HepG2 (cell line): ENCODE measurements around the gene UBR7. TPM values are rescaled to one million over a fixed set of nuclear protein-coding genes. Genes with fewer than 3 reads are reported as not detected.

Experiments
- ATAC-seq: fragments of 200-7000 bp; cut with Tn5 transposase; 3 replicates; pipeline ENCODE4 v1.9.1; 2020; ENCODE audit warnings: mild to moderate bottlenecking, moderate library complexity
- BruUV-seq: library from RNA; stranded (reverse); fragments of 400-500 nt; replicated peaks from 2 replicates; lab custom pipeline; 2021; lab: Mats Ljungman, UMichigan
- CTCF ChIA-PET: fragments of 300-600 bp; formaldehyde crosslinking; extraction: SDS; loops from one replicate; lab custom pipeline; 2021; ENCODE audit warnings: low total read pairs, inconsistent platforms, low intra/inter-chr PET ratio; lab: Yijun Ruan, JAX
- POLR2A ChIA-PET: fragments of 350-600 bp; sonication (Branson Sonifier 250); formaldehyde crosslinking; loops from one replicate; lab custom pipeline; 2020; ENCODE audit warnings: antibody characterized with exemption, inconsistent platforms; lab: Yijun Ruan, JAX
- DNase-seq: peaks from one replicate; pipeline ENCODE4 v3.0.0-alpha.2; 2015; ENCODE audit warnings: low spot score
- FAIRE-seq: peaks from 3 replicates; lab custom pipeline; 2011; peaks lifted over from hg19 to GRCh38; lab: Jason Lieb, UNC
- H2AFZ ChIP-seq: one replicate; pipeline ENCODE4 v1.6.1; 2011; ENCODE audit warnings: low read length, inconsistent platforms
- H3K27ac ChIP-seq: fragments of 300-600 bp; 3 replicates; pipeline ENCODE4 v1.8.0; 2011; ENCODE audit warnings: mixed run types, mild to moderate bottlenecking, mixed read lengths, low read length, inconsistent platforms; ENCODE audit not compliant: insufficient read depth; ENCODE audit errors: extremely low read length
- H3K27me3 ChIP-seq, 2 experiments: fragments of 200-600 bp in 1 of 2; 2 replicates in 1 of 2; 3 replicates in 1 of 2; pipeline versions ENCODE4 v1.6.0 to v1.8.0; 2011; ENCODE audit warnings: low read length in 2 of 2, mild to moderate bottlenecking in 2 of 2, moderate library complexity in 2 of 2, inconsistent platforms in 1 of 2; ENCODE audit not compliant: insufficient read depth in 2 of 2, control insufficient read depth in 1 of 2
- H3K36me3 ChIP-seq, 2 experiments: fragments of 200-600 bp in 1 of 2; replicated peaks in 1 of 2; 2 replicates in 1 of 2; 3 replicates in 1 of 2; pipeline versions ENCODE4 v1.5.1 to v1.8.0; 2011; ENCODE audit warnings: low read length in 2 of 2, inconsistent platforms in 1 of 2; ENCODE audit not compliant: insufficient read depth in 2 of 2, control insufficient read depth in 1 of 2
- H3K4me1 ChIP-seq: 2 replicates; pipeline ENCODE4 v1.5.1; 2012; ENCODE audit warnings: low read length, inconsistent platforms; ENCODE audit not compliant: insufficient read depth
- H3K4me2 ChIP-seq: 2 replicates; pipeline ENCODE4 v1.6.0; 2011; ENCODE audit warnings: low read depth, low read length, inconsistent platforms
- H3K4me3 ChIP-seq, 3 experiments: fragments of 200-600 bp in 1 of 3; sonication (generic), shearing (Covaris generic) in 1 of 3; replicated peaks in 1 of 3; 2 replicates each; pipeline ENCODE4 v1.5.1; 2011 to 2016; ENCODE audit warnings: low read length in 3 of 3, inconsistent platforms in 2 of 3, low read depth in 2 of 3, mild to moderate bottlenecking in 2 of 3, control low read depth in 1 of 3, mixed read lengths in 1 of 3; ENCODE audit not compliant: insufficient read depth in 1 of 3
- H3K79me2 ChIP-seq: one replicate; pipeline ENCODE4 v1.6.1; 2011; ENCODE audit warnings: low read length, inconsistent platforms; ENCODE audit not compliant: insufficient read depth
- H3K9ac ChIP-seq: 2 replicates; pipeline ENCODE4 v1.6.0; 2011; ENCODE audit warnings: mild to moderate bottlenecking, low read depth, low read length, inconsistent platforms; ENCODE audit not compliant: insufficient read depth
- H3K9me3 ChIP-seq: 2 replicates; pipeline ENCODE4 v1.5.1; 2012; ENCODE audit warnings: mild to moderate bottlenecking, low read length
- H4K20me1 ChIP-seq: 2 replicates; pipeline ENCODE4 v1.6.0; 2011; ENCODE audit warnings: inconsistent platforms, mild to moderate bottlenecking, low read length, moderate library complexity; ENCODE audit not compliant: insufficient read depth
- ARHGAP35 ChIP-seq: sonication (generic); formaldehyde crosslinking; IDR thresholded peaks from 2 replicates; pipeline ENCODE4 v1.9.0; 2022; ENCODE audit warnings: mild to moderate bottlenecking, inconsistent platforms, moderate library complexity, missing genetic modification reagents, borderline replicate concordance
- BCL6 ChIP-seq: IDR thresholded peaks from 2 replicates; pipeline ENCODE4 v1.6.1; 2016; ENCODE audit warnings: missing genetic modification reagents, missing compliant biosample characterization
- HDAC2 ChIP-seq: sonication (generic); formaldehyde crosslinking; IDR thresholded peaks from 2 replicates; pipeline ENCODE4 v1.4.0; 2020; ENCODE audit warnings: missing genetic modification reagents
- HNF4A ChIP-seq: sonication (generic); formaldehyde crosslinking; IDR thresholded peaks from 2 replicates; pipeline ENCODE4 v1.4.0; 2020; ENCODE audit warnings: missing genetic modification reagents
- HOXA7 ChIP-seq: sonication (generic); formaldehyde crosslinking; IDR thresholded peaks from 2 replicates; pipeline ENCODE4 v1.8.1; 2022; ENCODE audit warnings: mild to moderate bottlenecking, missing genetic modification reagents, moderate library complexity
- NFKBIZ ChIP-seq: IDR thresholded peaks from 2 replicates; pipeline ENCODE4 v1.6.1; 2018; ENCODE audit warnings: missing genetic modification reagents, missing compliant biosample characterization
- STAG1 ChIP-seq: sonication (generic); formaldehyde crosslinking; IDR thresholded peaks from 2 replicates; pipeline ENCODE4 v1.4.0; 2020; ENCODE audit warnings: missing genetic modification reagents
- TERF1 ChIP-seq: sonication (generic); formaldehyde crosslinking; IDR thresholded peaks from 2 replicates; pipeline ENCODE4 v1.8.0; 2022; ENCODE audit warnings: mild to moderate bottlenecking, missing genetic modification reagents, moderate library complexity
- TOE1 ChIP-seq: sonication (generic); formaldehyde crosslinking; IDR thresholded peaks from 2 replicates; pipeline ENCODE4 v1.4.0; 2020; ENCODE audit warnings: mild to moderate bottlenecking, missing genetic modification reagents
- TRAFD1 ChIP-seq: sonication (generic); formaldehyde crosslinking; IDR thresholded peaks from 2 replicates; pipeline ENCODE4 v1.5.1; 2020; ENCODE audit warnings: missing genetic modification reagents, mild to moderate bottlenecking, borderline replicate concordance
- ZBTB20 ChIP-seq: sonication (generic); formaldehyde crosslinking; IDR thresholded peaks from 2 replicates; pipeline ENCODE4 v1.8.1; 2023; ENCODE audit warnings: missing genetic modification reagents, low read depth, mild to moderate bottlenecking, borderline replicate concordance
- ZFP1 ChIP-seq: IDR thresholded peaks from 2 replicates; pipeline ENCODE4 v1.6.1; 2016
- ZFP37 ChIP-seq: sonication (generic); formaldehyde crosslinking; IDR thresholded peaks from 2 replicates; pipeline ENCODE4 v1.4.0; 2020; ENCODE audit warnings: missing genetic modification reagents, borderline replicate concordance
- ZNF317 ChIP-seq: sonication (generic); formaldehyde crosslinking; IDR thresholded peaks from 2 replicates; pipeline ENCODE4 v1.5.0; 2020; ENCODE audit warnings: mild to moderate bottlenecking, missing genetic modification reagents
- ZNF501 ChIP-seq: sonication (generic); formaldehyde crosslinking; IDR thresholded peaks from 2 replicates; pipeline ENCODE4 v1.5.1; 2020; ENCODE audit warnings: mild to moderate bottlenecking, moderate library complexity, missing genetic modification reagents
- WGBS: methylation state at CpG from one replicate; pipeline ENCODE4 v1.1.6; 2017; ENCODE audit warnings: low lambda C conversion rate; 5-methylcytosine and 5-hydroxymethylcytosine counted together
- in situ Hi-C: cut with HindIII; loops from 2 replicates; pipeline ENCODE4 v1.10.0; 2017; ENCODE audit warnings: low pct_unique_long_range_greater_than_20kb; ENCODE audit not compliant: extremely low pct_ligation_motif_present
- intact Hi-C: fragments of 100-400 bp; cut with micrococcal nuclease; formaldehyde crosslinking; loops from one replicate; pipeline ENCODE4 v1.10.0; 2022; ENCODE audit not compliant: unreplicated experiment
- polyA plus RNA-seq, 8 experiments: library from polyadenylated mRNA; depleted of rRNA in 3 of 8; stranded (reverse) in 7 of 8; unstranded in 1 of 8; fragments of >200 nt; fragmentation: Illumina TruSeq in 4 of 8; extraction: Trizol in 4 of 8; gene quantifications; 2 replicates each; pipeline versions ENCODE4 v1.2.1 to v1.2.3, GENCODE V29; 2011 to 2016; ENCODE audit warnings: low read depth in 4 of 8, missing spikeins in 1 of 8, mixed read lengths in 1 of 8; ENCODE audit not compliant: insufficient read depth in 1 of 8
- total RNA-seq, 5 experiments: library from RNA; depleted of rRNA; stranded (reverse); fragments of >200 nt; fragmentation: Illumina TruSeq; extraction: Trizol; gene quantifications; 2 replicates each; pipeline ENCODE4 v1.2.3, GENCODE V29; 2016; ENCODE audit warnings: low read depth in 1 of 5
- TF ChIP-seq, protein P1 (sequence below): sonication (generic); formaldehyde crosslinking; conservative IDR thresholded peaks from 2 replicates; pipeline ENCODE4 v1.4.0; 2020; ENCODE audit warnings: missing genetic modification reagents
- TF ChIP-seq, protein P2 (sequence below): sonication (generic); formaldehyde crosslinking; IDR thresholded peaks from 2 replicates; pipeline ENCODE4 v1.5.0; 2020; ENCODE audit warnings: mild to moderate bottlenecking, missing genetic modification reagents, moderate library complexity

Gene UBR7
- total and polyA plus RNA-seq, 2 of the 13 experiments (the other 11 are each of a cell fraction or from before 2014, with no cell fraction given), result 11.0 to 19.7 TPM

DNA sequence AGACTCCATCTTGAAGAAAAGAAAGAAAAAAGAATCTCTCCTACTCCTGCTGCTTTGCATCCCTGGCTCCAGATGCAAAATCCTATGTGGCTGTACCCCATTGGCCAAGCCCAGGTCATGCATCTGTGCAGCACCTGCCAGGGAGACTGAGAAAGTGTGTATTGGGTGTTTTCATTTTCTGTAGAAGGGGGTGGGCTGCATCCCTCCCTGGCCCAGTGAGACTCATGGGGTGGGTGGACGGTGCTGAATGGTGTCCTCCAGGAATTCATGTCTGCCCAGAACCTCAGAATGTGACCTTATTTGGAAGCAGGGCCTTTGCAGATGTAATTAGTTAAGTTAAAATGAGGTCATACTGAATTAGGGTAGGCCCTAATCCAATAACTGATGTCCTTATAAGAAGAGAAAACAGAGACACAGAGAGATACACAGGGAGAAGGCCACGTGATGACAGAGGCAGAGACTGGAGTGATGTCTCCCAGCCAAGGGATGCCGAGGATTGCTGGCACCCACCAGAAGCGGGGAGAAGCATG is 45.6 kb upstream of the UBR7 start (continued):
- no peak for TF ChIP-seq ARHGAP35 (CRISPR knock-in tag)
- TF ChIP-seq, protein P1, sequence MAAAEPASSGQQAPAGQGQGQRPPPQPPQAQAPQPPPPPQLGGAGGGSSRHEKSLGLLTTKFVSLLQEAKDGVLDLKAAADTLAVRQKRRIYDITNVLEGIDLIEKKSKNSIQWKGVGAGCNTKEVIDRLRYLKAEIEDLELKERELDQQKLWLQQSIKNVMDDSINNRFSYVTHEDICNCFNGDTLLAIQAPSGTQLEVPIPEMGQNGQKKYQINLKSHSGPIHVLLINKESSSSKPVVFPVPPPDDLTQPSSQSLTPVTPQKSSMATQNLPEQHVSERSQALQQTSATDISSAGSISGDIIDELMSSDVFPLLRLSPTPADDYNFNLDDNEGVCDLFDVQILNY, result no peak
- TF ChIP-seq HNF4A (CRISPR knock-in tag), result no peak

DNA sequence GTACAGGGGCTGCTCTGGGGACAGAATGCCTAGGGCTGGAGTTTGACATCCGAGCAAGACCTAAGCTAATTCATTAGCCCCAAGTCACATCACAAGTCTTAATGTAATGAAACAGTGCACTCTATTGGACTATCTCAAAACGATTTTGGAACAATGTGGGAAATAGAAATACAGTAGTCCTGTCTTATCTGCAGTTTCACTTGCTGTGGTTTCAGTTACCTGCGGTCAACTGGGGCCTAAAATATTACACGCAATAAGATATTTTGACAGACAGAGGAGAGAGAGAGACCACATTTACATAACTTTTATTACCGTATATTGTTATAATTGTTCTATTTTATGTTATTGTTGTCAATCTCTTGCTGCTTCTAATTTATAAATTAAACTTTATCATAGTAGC is 43.5 kb upstream of the UBR7 start:
- H3K4me3 ChIP-seq, result no peak overlapping the region
- peaks cover 54% of the 10 kb centered on the region for H3K4me1 ChIP-seq
- POLR2A ChIA-PET, result no interaction called here
- H4K20me1 ChIP-seq, result no peaks in the 10 kb centered on the region
- FAIRE-seq (no peak), ATAC-seq (no peak), DNase-seq (no peak)
- H3K79me2 ChIP-seq, result no peaks in the 10 kb centered on the region
- H3K9ac ChIP-seq, result no peak overlapping the region
- no TSS peak for BruUV-seq
- no peak overlapping the region for H3K27ac ChIP-seq
- no peaks in the 10 kb centered on the region for H3K36me3 ChIP-seq
- CTCF ChIA-PET, result interaction anchor here (1.0 kb wide), 1 partner anchor 14 kb away, joined by 3 read pairs; no protein-coding TSS in a partner anchor
- no peak overlapping the region for H3K4me2 ChIP-seq
- H3K27me3 ChIP-seq, result no peaks in the 10 kb centered on the region
- 51% methylated on average over 5 of the region's 5 CpGs for WGBS
- in situ Hi-C loops, result no loop called here
- H2AFZ ChIP-seq, result no peak overlapping the region
- intact Hi-C loops, result no loop called here
- H3K9me3 ChIP-seq, result no peaks in the 10 kb centered on the region
- TF ChIP-seq TRAFD1 (CRISPR knock-in tag) (no peak), ZFP37 (CRISPR knock-in tag) (no peak), ZBTB20 (CRISPR knock-in tag) (no peak), NFKBIZ (CRISPR knock-in tag) (no peak), ZNF317 (CRISPR knock-in tag) (0 out of 2 replicates have a peak, but pooled peaks have one; percentile 41), TERF1 (CRISPR knock-in tag) (no peak), ZFP1 (no peak), STAG1 (CRISPR knock-in tag) (peak; percentile 35; the same call in 1 of the 2 replicates), HDAC2 (no peak), BCL6 (CRISPR knock-in tag) (no peak), HOXA7 (CRISPR knock-in tag) (no peak), ZNF501 (CRISPR knock-in tag) (no peak), TOE1 (CRISPR knock-in tag) (no peak)
- TF ChIP-seq, protein P2, sequence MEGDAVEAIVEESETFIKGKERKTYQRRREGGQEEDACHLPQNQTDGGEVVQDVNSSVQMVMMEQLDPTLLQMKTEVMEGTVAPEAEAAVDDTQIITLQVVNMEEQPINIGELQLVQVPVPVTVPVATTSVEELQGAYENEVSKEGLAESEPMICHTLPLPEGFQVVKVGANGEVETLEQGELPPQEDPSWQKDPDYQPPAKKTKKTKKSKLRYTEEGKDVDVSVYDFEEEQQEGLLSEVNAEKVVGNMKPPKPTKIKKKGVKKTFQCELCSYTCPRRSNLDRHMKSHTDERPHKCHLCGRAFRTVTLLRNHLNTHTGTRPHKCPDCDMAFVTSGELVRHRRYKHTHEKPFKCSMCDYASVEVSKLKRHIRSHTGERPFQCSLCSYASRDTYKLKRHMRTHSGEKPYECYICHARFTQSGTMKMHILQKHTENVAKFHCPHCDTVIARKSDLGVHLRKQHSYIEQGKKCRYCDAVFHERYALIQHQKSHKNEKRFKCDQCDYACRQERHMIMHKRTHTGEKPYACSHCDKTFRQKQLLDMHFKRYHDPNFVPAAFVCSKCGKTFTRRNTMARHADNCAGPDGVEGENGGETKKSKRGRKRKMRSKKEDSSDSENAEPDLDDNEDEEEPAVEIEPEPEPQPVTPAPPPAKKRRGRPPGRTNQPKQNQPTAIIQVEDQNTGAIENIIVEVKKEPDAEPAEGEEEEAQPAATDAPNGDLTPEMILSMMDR, result peak; percentile 42
